GM19035 (cell line): ENCODE data around the gene EHF.
"Not testable (repeated sequence)": the region's sequence is repeated elsewhere in the genome, so short reads cannot be mapped to it uniquely, and the experiment has no call there.

Source experiments
- ATAC-seq: cut with Tn5 transposase; IDR thresholded peaks from one replicate; pipeline ENCODE4 v1.9.1; 2021; ENCODE audit not compliant: unreplicated experiment

Gene EHF

DNA sequence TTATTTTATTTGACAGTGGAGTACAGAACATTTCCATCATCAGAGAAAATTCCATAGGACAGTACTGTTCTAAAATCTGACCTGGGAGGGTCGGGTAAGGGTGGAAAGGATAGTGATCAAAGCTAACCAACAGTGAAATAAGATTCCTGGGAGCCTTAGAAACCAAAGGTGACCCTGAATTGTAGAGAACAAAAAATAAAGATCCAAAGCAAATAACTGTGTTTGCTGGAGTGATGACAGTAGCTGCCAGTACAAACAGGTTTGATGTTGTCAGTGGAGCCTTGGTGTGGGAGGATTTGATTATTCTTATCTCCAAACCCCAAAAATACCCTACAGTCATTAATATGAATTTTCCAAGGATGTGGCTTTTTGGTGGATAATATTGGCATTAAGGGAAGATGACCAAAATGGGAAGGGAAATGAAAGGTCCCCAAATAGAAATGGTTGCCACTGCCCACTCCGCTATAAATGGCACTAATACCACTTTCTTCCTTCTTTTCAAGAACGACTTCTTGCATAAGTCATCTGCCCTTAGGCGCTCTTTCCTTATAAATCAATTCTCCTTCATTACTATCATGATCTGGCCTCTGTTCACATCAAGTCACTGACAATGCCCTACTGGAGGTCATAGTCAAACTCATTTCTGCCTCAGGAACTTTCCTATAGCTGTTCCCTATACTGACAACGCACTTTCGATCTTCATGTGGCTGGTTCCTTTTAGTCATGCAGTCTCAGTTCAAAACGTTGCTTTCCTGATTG lies 44.4 kb downstream of the EHF start:
- ATAC-seq = no peak

DNA sequence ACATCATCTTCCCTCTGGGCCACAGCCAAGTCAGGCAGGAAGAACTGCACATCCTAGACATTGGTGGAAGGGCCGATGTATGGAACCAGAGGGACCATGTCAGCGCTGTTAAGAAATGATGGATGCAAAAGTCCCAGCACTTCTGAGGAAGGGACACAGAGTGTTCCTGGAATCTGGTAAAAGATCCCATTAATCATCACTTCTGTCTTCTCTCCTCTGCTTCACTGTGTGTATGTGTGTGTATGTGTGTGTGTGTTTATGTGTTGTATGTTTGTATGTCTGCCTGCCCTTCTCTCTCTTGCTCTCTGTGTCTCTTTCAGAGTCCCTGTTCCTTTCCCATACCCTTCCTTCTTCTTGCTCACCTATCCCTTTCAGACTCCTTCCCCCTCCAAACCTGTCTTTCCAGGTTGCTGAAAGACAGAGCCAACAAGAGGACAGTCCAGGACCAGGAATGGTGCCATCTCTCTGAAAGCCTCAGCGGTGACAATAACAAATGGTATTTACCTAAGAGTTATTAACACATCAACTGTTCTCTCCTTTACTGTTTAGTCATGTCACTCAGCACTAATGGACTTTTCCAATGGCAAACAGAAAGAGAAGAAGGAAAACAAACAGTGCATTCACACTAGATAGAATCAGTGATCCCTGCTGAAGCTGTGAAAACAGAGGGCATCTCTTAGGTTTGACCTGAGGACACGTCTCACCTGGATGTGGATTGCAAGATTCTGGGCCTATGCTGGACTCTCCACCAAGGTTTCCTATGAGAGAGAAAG lies 47.1 kb downstream of the EHF start:
- no peak for ATAC-seq

DNA sequence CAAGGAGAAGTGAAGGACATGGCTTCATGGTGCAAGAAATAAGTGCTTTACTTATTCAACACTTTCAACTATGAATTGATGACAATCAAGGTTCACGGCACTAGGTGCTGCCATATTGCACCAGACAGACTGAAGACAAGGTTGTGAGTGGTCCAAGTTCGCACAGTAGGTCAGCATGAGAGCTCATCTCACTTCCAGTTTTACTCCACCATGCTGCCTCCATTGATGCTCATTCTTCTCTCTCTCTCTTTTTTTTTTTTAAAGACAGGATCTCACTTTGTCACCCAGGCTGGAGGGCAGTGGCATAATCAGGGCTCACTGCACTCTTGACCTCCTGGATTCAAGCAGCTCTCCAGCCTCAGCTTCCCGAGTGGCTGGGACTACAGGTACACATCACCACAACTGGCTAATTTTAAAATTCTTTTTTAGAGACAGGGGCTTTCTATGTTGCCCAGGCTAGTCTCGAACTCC lies 47.7 kb downstream of the EHF start:
- no peak for ATAC-seq

DNA sequence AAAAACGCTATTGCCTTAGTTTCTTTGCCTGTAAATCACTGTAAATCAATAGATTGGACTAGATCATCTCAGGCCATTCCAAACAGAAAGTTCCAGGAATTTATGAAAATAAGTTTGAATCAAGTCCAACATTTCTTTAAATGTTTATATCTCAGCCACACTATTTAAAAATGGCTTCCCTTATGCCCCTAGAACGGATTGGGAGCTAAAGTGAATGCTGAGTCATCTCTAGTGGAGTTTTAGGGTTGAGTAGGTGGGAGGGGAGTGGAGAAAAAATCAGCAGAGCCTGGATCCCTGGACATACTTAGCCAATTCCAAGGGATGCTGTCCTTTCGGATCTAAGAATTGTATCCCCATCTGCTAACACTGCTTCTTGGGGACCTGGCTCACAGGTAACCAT lies 48.6 kb downstream of the EHF start:
- ATAC-seq = no peak

DNA sequence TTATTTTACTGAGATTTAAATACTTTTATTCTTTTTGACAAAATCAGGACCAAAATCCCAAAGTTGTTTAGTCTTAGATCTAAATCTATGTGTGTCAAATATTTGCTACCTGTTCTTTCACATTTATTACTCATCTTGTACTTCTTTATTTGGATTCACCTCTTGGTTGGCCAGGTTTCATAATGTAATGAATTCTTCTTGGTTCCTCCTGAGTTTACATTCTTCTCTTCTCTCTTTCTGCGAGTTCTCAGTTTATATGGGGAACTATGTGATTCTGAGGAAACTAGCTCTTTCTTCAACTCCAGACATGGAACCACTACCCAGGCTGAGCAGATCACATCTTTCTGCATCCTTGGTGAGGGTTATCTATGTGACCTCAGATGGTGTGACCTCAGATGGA lies 50.2 kb downstream of the EHF start:
- ATAC-seq = no peak

DNA sequence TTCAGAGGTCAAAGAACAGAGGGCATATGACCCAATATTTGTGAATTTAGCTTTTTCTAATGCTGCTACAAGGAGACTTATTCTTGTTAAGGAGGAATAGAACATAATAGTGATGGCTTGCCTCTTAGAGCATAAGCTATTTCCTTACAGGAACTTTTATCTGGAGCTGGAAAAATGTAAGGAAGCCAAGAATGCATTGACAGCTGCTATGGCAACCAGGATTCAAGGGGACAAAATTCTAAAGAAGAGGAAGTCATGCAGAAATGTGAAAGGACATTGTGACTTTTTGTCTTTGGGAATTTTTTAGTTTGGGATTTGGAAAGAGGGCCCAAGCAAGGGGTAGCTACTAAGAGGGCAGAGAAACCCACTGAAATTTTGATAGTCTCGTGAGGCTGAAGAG lies 51.1 kb downstream of the EHF start:
- no peak for ATAC-seq

DNA sequence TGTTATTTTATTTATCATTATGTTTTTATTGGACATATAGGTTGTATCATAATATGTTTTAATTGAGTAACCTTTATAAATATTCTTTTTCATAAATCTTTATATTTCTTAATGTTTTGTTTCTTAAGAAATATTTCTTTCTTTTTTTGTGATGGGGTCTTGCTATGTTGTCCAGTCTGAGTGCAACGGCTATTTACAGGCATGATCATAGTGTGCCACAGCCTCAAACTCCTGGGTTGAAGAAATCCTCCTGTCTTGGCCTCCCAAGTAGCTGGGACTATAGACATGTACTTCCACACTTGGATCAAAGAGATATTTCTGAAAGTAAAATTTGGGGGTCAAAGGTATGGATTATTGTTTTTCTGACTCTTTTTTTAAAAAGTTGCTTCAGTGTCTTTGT lies 53.1 kb downstream of the EHF start:
- no peak for ATAC-seq

DNA sequence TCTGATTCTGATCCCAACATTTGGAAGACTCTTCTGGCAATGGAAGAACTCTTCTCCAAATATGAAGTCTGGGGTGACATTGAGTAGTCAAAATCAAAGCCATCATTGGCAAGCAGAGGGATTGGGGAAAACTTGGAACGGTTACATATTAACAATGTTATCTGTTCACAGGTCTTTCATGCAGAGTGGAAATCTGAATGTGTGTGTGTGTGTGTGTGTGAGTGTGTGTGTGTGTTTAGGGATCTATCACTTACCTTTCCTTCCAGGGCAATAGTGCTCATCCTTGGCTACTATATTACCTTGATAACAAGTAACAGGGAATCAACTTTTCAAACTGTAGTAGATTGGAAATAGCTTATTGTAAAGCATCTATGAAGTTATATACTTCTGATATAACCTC lies 55.3 kb downstream of the EHF start:
- no peak for ATAC-seq

DNA sequence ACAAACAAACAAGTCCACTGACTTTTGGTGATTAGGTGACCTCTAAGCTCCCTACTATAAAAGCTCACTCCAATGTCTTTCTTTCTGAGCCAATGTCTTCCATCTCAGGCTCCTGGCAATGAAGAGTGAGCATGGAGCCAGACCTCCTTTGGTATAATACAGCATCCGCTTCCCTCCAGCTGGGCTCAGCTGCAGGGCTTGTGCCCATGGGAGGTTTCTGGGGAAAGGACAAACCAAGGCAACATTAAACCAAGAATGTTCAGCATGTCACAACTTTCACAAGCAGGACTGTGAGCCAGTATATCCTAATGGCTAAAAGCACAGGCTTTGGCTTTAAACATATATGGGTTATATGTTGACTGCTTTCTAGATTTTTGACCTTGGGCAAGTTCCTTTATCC lies 58.8 kb downstream of the EHF start:
- ATAC-seq = no peak

DNA sequence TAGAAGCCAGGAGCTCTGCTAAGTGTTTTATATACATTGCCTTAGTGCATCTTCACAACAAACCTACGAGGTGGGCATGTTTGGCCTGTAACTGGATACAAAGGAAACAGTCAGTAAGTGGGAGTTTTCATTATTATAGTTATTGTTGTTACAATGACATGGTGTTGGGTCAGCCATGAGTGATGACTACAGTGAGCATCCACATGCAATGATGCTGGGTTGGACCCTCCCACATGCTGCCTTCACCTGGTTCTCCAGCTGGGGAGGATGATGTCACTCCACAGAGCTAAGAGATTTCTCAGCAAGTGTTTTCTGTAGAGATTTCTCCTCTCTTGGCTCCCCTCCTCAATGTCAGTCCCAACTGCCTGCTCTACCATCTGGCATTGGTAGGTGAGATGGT lies 59.3 kb downstream of the EHF start:
- no peak for ATAC-seq

DNA sequence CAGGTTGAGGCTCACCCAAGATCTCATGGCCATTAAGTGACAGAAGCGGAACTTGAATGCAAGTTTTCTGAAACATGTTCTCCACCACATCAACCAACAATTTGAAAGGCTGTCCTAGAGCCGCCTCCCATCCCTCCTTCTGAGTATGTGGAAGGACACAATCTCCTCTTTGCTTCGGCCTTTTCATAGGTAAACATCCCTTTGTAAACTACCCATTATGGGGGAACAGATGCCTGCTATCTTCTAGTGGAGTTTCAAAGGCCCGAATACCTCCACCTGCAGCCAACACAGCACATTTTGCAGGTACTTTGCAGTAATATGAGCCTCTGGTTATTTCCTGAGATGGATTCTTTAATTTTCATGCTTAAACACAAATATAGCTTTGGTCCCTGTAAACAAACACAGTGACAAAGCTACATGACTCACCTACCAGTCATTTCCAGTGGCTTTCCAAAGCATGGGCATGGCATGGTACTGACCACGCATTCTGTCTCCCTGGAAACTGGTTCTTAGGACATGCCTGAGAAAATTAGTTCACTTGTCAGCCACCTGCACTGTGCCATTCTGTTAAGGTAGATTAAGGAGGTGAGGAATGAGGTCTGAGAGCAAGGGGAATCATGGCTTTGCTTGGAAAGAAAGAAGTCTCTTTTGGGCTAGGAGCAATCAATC lies 60.2 kb downstream of the EHF start:
- no peak for ATAC-seq

DNA sequence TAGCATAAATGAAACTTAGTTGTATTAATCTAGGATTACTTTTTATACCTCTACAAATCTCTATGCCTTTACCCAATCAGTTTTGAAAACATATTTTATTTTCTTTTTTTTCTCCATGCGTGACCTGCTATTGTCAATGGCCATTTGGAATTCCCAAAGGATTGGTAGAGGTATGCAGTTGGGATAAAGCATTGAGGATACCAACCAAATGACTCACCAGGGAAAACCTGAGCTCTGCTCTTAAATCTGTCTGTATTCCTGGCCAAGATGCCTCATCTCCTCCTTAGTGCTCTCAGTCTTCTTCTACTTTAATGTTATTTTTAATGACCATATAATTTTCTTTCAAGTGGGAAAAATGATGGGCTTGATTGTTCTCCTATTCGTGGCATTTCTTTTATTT lies 61.9 kb downstream of the EHF start:
- no peak for ATAC-seq

DNA sequence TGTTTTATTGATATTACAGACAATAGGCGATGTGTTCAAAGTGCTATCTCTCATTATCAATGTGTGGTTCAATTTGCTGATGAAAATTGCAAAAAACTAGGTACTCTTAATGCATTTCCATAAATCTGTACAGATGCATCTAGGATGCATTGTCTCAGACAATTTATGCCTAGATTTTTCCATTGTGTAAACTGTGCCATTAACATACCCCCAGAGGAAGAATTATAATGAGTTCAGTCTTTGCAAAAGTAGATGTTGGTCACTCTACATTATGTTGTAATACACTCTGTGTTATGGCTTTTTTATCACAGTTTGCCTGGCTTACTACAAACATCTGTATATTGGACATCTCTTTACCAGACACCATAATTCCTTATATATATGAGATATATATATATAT lies 62.5 kb downstream of the EHF start:
- no peak for ATAC-seq

DNA sequence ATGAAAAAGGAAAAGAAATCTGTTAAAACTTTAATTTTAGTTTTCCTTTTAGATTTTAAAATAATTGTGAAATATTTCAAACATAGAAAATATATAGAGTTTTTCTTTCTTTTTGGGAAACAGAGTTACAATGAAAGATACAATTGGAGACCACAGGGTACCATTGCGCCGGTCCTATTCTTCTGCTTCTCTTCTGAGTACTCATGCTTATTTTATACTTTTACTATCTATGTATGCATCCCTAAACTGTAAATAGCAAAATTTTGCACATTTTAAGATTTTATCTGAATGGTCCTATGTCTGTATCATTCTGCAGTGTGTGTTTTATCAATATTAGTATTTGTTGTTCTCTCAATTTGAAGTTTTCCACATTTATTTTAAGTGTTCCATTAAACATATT lies 65.0 kb downstream of the EHF start:
- ATAC-seq = no peak

DNA sequence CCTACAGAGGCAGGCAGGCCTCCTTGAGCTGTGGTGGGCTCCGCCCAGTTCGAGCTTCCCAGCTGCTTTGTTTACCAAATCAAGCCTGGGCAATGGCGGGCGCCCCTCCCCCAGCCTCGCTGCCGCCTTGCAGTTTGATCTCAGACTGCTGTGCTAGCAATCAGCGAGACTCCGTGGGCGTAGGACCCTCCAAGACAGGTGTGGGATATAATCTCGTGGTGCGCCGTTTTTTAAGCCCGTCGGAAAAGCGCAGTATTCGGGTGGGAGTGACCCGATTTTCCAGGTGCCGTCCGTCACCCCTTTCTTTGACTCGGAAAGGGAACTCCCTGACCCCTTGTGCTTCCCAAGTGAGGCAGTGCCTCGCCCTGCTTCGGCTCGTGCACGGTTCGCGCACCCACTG lies 71.4 kb downstream of the EHF start:
- not testable (repeated sequence) for ATAC-seq

DNA sequence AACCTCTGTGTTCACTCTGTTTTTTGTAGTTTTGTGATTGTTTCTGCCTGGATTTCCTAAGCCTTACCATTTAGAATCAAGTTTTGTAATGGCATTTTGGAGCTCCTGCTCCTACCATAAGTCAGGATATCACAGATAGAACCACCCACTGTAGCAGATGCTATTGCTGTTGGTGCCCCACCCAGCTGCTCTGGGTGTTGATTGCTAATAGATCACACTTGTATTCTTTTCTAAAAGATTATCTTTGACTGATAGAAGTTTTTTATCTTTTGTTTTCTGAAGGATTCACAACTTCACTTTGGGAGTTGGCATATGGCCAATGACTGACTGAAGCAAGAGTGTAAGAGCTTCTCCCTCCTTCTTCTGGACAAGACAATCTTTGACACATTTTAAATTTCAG lies 76.0 kb downstream of the EHF start:
- ATAC-seq = no peak

DNA sequence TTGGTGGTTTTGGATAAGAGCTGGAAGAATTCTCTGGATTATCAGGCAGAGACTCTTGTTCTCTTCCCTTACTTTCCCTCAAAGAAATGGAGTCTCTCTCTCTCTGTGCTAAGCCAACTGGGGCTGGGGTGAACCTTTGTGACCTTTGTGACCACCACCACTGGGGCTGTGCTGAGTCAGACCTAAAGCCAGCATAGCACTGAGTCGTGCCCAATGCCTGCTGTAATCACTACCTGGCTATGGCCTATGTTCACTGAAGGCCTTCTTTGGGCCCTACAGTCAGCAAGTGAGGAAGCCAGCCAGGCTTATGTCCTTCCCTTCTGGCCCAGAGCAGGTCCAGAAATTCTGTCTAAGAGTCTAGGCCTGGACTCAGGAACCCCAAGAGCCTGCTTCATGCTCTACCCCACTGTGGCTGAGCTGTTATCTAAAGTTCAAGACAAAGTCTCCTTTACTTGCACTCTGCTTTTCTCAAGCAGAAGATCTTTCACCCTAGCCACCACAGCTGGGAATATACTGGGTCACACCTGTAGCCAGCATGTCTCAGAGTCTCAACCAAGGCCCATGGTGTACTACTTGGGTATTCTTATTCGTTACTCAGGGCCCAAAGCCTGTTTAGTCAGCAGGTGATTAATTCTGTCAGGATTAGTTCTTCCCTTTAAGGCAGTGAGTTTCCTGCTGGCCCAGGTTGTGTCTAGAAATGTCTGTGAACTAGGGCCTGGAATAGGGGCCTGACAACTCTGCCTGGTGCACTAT lies 86.0 kb downstream of the EHF start:
- no peak for ATAC-seq

DNA sequence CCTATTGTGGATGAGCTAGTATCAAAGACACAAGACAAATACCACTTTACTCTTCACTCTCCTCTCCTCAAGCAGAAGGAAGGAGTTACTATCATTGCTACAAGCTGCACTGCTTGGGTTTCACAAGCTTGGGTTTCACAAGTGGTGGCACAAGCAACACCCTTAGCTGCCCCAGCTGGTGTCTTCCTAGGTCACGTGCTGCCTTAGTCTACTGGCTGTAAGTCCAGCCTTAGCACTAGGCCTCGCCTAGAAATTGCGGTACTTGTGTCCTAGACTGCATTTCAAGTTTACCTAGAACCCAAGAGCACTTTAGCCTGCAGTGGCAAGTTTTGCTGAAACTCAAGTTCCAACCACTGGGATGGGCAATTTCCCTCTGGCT lies 86.6 kb downstream of the EHF start:
- ATAC-seq = no peak
